ENCODE data around the gene MGAT4A.

DNA sequence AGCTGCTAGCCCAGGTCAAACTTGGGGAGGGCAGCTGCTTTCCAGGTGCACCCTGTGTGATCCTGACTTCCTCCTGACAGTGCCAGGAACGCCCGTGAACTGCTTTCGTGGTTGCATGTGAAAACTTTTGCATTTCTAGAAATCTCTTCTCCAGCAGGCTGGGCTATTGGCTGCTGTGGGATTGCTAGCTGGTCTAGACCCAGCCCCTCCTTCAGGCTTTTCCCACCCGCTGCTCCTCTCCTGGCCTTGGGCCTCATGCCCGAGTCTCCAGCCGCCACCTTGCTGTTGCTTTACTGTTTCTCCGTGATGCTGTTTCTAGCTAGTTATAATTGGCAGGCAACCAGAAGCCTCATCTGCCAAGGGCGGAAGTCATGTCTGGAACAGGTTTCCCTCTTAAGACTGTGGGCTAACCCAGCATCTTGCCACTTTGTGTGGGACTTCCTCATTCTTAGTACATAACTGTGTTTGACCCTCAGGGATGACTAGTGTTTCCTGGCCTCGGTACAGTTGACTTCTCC lies 27.0 kb upstream of the MGAT4A start:
- TF ChIP-seq, protein P1, sequence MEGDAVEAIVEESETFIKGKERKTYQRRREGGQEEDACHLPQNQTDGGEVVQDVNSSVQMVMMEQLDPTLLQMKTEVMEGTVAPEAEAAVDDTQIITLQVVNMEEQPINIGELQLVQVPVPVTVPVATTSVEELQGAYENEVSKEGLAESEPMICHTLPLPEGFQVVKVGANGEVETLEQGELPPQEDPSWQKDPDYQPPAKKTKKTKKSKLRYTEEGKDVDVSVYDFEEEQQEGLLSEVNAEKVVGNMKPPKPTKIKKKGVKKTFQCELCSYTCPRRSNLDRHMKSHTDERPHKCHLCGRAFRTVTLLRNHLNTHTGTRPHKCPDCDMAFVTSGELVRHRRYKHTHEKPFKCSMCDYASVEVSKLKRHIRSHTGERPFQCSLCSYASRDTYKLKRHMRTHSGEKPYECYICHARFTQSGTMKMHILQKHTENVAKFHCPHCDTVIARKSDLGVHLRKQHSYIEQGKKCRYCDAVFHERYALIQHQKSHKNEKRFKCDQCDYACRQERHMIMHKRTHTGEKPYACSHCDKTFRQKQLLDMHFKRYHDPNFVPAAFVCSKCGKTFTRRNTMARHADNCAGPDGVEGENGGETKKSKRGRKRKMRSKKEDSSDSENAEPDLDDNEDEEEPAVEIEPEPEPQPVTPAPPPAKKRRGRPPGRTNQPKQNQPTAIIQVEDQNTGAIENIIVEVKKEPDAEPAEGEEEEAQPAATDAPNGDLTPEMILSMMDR (IDR thresholded peaks at IDR 0.05 in 4 of 5, conservative IDR thresholded peaks at IDR 0.05 in 1 of 5) = no peak
- no peak for TF ChIP-seq POLR2A (IDR thresholded peaks at IDR 0.05)

Data from gastrocnemius medialis (tissue), 4 donors.